RWPE2 (cell line): Measurements from ENCODE around the gene BCL2L12.

Experiments
- ATAC-seq: fragments of 200-7000 bp; cut with Tn5 transposase; 3 replicates; pipeline ENCODE4 v1.9.1; 2021; ENCODE audit warnings: low read depth
- DNase-seq: peaks from one replicate; pipeline ENCODE4 v3.0.0-alpha.2; 2020; ENCODE audit warnings: low spot score
- H3K27ac ChIP-seq: fragments of 450-650 bp; 2 replicates; pipeline ENCODE4 v1.5.1; 2017; ENCODE audit warnings: mild to moderate bottlenecking; ENCODE audit not compliant: poor library complexity, severe bottlenecking
- H3K27me3 ChIP-seq: fragments of 250-450 bp; sonication (Bioruptor Pico); 2 replicates; pipeline ENCODE4 v1.5.1; 2021; ENCODE audit warnings: mild to moderate bottlenecking, moderate library complexity; ENCODE audit not compliant: insufficient read depth, poor library complexity, severe bottlenecking
- H3K36me3 ChIP-seq: fragments of 250-450 bp; sonication (Bioruptor Pico); 2 replicates; pipeline ENCODE4 v1.5.1; 2020; ENCODE audit warnings: low read depth, mild to moderate bottlenecking, moderate library complexity
- H3K4me1 ChIP-seq: fragments of 250-450 bp; sonication (Bioruptor Pico); 2 replicates; pipeline ENCODE4 v1.5.1; 2021; ENCODE audit warnings: mild to moderate bottlenecking, moderate library complexity; ENCODE audit not compliant: insufficient read depth, poor library complexity, severe bottlenecking
- H3K4me3 ChIP-seq: fragments of 250-450 bp; sonication (Bioruptor Pico); 2 replicates; pipeline ENCODE4 v1.5.1; 2021; ENCODE audit warnings: mild to moderate bottlenecking, moderate library complexity; ENCODE audit not compliant: severe bottlenecking
- H3K9me3 ChIP-seq: fragments of 250-450 bp; sonication (Bioruptor Pico); 2 replicates; pipeline ENCODE4 v1.5.1; 2021; ENCODE audit warnings: mild to moderate bottlenecking, moderate library complexity; ENCODE audit not compliant: severe bottlenecking
- TF ChIP-seq, protein P1 (sequence below): fragments of 450-650 bp; IDR thresholded peaks from one replicate; pipeline ENCODE4 v1.5.1; 2017; ENCODE audit warnings: mild to moderate bottlenecking, moderate library complexity; ENCODE audit not compliant: poor library complexity, severe bottlenecking

Gene BCL2L12

DNA sequence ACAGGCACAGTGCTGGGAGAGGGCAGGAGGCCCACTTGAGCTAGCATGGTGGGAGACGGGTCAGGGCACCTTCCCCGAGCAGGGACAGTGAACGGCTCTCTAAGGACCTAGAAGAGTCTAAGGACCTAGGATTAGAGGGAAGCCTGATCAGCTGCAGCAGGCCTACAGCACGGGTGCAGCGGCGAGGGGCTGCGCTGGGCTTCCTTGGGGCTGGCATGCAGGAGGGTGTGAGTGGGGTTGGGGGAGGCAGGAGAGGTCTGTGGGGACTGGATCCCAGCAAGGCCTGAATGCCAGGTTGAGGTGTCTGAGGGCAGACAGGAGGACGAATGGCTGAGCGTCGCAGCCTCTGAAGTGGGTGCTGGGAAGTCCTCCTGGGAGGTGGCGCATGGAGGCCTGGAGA is 20.1 kb upstream of the BCL2L12 start:
- no peaks in the 10 kb centered on the region for H3K4me1 ChIP-seq
- H3K4me3 ChIP-seq = no peak overlapping the region
- H3K9me3 ChIP-seq = no peaks in the 10 kb centered on the region
- H3K27me3 ChIP-seq = no peaks in the 10 kb centered on the region
- peaks cover 51% of the 10 kb centered on the region for H3K36me3 ChIP-seq
- H3K27ac ChIP-seq = no peak overlapping the region
- ATAC-seq (no peak), DNase-seq (peak; percentile 49)
- TF ChIP-seq, protein P1, sequence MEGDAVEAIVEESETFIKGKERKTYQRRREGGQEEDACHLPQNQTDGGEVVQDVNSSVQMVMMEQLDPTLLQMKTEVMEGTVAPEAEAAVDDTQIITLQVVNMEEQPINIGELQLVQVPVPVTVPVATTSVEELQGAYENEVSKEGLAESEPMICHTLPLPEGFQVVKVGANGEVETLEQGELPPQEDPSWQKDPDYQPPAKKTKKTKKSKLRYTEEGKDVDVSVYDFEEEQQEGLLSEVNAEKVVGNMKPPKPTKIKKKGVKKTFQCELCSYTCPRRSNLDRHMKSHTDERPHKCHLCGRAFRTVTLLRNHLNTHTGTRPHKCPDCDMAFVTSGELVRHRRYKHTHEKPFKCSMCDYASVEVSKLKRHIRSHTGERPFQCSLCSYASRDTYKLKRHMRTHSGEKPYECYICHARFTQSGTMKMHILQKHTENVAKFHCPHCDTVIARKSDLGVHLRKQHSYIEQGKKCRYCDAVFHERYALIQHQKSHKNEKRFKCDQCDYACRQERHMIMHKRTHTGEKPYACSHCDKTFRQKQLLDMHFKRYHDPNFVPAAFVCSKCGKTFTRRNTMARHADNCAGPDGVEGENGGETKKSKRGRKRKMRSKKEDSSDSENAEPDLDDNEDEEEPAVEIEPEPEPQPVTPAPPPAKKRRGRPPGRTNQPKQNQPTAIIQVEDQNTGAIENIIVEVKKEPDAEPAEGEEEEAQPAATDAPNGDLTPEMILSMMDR = no peak

DNA sequence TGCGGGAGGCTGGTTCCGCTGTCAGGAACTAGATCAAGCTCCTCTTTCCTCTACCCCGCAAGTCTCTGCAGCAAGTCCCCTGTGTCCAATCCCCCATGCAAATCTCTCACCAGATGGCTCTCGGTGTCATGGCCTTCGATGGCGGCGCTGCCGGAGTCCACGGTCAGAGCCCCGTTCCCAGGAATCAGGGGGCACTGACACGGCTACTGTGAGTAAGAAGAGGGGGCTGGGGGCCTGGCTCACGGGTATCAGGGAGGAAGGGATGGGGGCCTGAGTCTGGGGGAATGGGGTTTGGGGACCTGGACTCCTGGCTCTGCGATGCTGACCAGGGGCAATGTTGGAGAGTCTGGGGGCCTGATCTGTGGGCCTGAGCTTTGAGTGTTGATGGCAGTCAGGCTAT is 19.7 kb upstream of the BCL2L12 start:
- Histone ChIP-seq H3K4me1 (no peaks in the 10 kb centered on the region), H3K36me3 (peaks cover 51% of the 10 kb centered on the region), H3K27me3 (no peaks in the 10 kb centered on the region), H3K9me3 (no peaks in the 10 kb centered on the region), H3K27ac (no peak overlapping the region), H3K4me3 (no peak overlapping the region)
- DNase-seq = no peak
- TF ChIP-seq, protein P1 = no peak
- no peak for ATAC-seq

DNA sequence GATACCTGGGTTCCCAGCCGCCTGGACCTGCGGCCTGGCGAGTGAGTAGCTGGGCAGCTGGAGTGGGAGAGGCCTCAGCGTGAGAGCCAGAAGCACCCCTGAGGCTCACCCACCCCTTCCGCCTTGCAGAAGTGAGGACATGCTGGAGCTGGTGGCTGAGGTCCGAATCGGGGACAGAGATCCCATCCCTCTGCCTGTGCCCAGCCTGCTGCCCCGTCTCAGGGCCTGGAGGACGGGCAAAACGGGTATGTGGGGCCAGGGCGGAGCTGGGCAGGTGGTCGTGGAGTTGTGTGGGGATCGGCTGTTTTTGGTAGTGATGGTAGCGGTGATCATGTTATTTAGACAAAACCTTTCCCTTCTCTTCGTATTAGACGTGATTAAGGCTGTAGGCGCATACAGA is 19.1 kb upstream of the BCL2L12 start:
- peaks cover 51% of the 10 kb centered on the region for H3K36me3 ChIP-seq
- no peaks in the 10 kb centered on the region for H3K27me3 ChIP-seq
- no peak for ATAC-seq

DNA sequence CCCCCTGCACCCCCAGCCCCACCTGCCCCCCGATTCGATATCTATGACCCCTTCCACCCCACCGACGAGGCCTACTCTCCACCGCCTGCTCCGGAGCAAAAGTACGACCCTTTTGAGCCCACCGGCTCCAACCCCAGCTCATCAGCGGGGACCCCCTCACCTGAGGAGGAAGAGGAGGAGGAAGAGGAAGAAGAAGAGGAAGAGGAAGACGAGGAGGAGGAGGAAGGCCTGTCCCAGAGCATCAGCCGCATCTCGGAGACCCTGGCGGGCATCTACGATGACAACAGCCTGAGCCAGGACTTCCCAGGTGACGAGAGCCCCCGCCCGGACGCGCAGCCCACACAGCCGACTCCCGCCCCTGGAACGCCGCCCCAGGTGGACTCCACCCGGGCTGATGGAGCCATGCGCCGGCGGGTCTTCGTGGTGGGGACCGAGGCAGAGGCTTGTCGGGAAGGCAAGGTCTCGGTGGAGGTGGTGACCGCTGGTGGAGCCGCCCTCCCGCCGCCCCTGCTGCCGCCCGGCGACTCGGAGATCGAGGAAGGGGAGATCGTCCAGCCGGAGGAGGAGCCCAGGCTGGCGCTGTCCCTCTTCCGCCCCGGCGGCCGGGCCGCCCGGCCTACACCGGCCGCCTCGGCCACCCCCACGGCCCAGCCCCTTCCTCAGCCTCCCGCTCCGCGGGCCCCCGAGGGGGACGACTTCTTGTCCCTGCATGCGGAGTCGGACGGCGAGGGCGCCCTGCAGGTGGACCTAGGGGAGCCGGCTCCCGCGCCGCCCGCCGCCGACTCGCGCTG is 14.5 kb upstream of the BCL2L12 start:
- Histone ChIP-seq H3K27me3 (no peaks in the 10 kb centered on the region), H3K36me3 (peaks cover 72% of the 10 kb centered on the region), H3K4me1 (no peaks in the 10 kb centered on the region), H3K27ac (no peak overlapping the region), H3K9me3 (no peaks in the 10 kb centered on the region), H3K4me3 (no peak overlapping the region)
- ATAC-seq (no peak), DNase-seq (no peak)
- TF ChIP-seq, protein P1 = no peak

More for the DNA sequence above, 19.1 kb upstream of the BCL2L12 start:
- no peak overlapping the region for H3K27ac ChIP-seq
- no peaks in the 10 kb centered on the region for H3K4me1 ChIP-seq
- DNase-seq = no peak
- no peaks in the 10 kb centered on the region for H3K9me3 ChIP-seq
- TF ChIP-seq, protein P1 = no peak
- H3K4me3 ChIP-seq = no peak overlapping the region

DNA sequence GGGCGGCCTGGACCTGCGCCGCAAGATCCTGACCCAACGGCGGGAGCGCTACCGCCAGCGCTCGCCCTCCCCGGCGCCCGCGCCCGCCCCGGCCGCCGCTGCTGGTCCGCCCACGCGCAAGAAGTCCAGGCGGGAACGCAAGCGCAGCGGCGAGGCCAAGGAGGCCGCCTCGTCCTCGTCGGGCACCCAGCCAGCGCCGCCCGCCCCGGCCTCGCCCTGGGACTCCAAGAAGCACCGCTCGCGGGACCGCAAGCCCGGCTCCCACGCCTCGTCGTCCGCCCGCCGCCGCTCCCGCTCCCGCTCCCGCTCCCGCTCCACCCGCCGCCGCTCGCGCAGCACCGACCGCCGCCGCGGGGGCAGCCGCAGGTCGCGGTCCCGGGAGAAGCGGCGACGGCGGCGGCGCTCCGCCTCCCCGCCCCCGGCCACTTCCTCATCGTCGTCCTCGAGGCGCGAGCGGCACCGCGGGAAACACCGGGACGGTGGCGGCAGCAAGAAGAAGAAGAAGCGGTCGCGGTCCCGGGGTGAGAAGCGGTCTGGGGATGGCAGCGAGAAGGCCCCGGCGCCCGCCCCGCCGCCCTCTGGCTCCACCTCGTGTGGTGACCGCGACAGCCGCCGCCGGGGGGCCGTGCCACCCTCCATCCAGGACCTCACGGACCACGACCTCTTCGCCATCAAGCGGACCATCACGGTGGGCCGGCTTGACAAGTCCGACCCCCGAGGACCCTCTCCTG is 13.7 kb upstream of the BCL2L12 start:
- H3K36me3 ChIP-seq = peaks cover 71% of the 10 kb centered on the region
- no peak for ATAC-seq

More for the DNA sequence above, 13.7 kb upstream of the BCL2L12 start:
- Histone ChIP-seq H3K27me3 (no peaks in the 10 kb centered on the region), H3K4me1 (no peaks in the 10 kb centered on the region), H3K27ac (no peak overlapping the region), H3K9me3 (no peaks in the 10 kb centered on the region), H3K4me3 (no peak overlapping the region)
- DNase-seq = peak; percentile 54
- TF ChIP-seq, protein P1 = no peak
